K562 (cell line): ENCODE data around the gene SRPK2. TPM values are rescaled to one million over a fixed set of nuclear protein-coding genes. Genes with fewer than 3 reads are reported as not detected.
A peak's percentile ranks its signal among the peaks of the same experiment; 100 is the strongest.

ENCODE experiments used
- MAFF ChIP-seq: IDR thresholded peaks from 2 replicates; pipeline ENCODE4 v1.6.1; 2012; ENCODE audit warnings: low read length, improper control_type of control experiment
- NR2C2 ChIP-seq, 2 experiments: fragments of 200-800 bp in 1 of 2; sonication (Bioruptor generic) in 1 of 2; sonication (generic) in 1 of 2; formaldehyde crosslinking in 1 of 2; IDR thresholded peaks; 2 replicates each; pipeline versions ENCODE4 v1.6.1 to v1.8.0; 2016 to 2022; ENCODE audit warnings: mild to moderate bottlenecking in 1 of 2, missing compliant biosample characterization in 1 of 2, missing genetic modification characterization in 1 of 2, missing genetic modification reagents in 1 of 2
- SRSF9 ChIP-seq: fragments of 200-400 bp; formaldehyde crosslinking; IDR thresholded peaks from 2 replicates; pipeline ENCODE4 v1.6.1; 2017; ENCODE audit warnings: low read depth, low read length, borderline replicate concordance
- ZFX ChIP-seq: sonication (generic); formaldehyde crosslinking; IDR thresholded peaks from 2 replicates; pipeline ENCODE4 v1.8.0; 2022; ENCODE audit warnings: mild to moderate bottlenecking, missing genetic modification reagents, moderate library complexity
- ZNF140 ChIP-seq: fragments of 250-450 bp; sonication (Bioruptor Pico); IDR thresholded peaks from 2 replicates; pipeline ENCODE4 v1.8.0; 2021; ENCODE audit warnings: moderate library complexity, mild to moderate bottlenecking, inconsistent platforms
- ZNF263 ChIP-seq: sonication (generic); formaldehyde crosslinking; IDR thresholded peaks from 2 replicates; pipeline ENCODE4 v1.8.0; 2022; ENCODE audit warnings: mild to moderate bottlenecking, missing genetic modification reagents, borderline replicate concordance
- polyA plus RNA-seq, 8 experiments: library from polyadenylated mRNA; depleted of rRNA in 4 of 8; stranded (reverse) in 5 of 8; unstranded in 3 of 8; fragments of >200 nt; fragmentation: Nextera tagmentation in 2 of 8; fragmentation: Illumina TruSeq in 1 of 8; extraction: Ambion mirVana in 2 of 8; extraction: Trizol in 1 of 8; gene quantifications; 2 replicates each; pipeline versions ENCODE4 v1.2.1 to v1.2.3, GENCODE V29; 2011 to 2014; ENCODE audit warnings: inconsistent platforms in 1 of 8, missing spikeins in 1 of 8
- total RNA-seq, 7 experiments: library from RNA; depleted of rRNA in 6 of 7; stranded (reverse); fragments of >200 nt in 6 of 7; fragmentation: Illumina TruSeq in 2 of 7; extraction: Trizol in 2 of 7; gene quantifications; 2 replicates each; pipeline versions ENCODE4 v1.2.1 to v1.2.3, GENCODE V29; 2011 to 2021; ENCODE audit warnings: low replicate concordance in 1 of 7
- TF ChIP-seq, protein P1 (sequence below), 2 experiments: fragments of 450-650 bp; conservative IDR thresholded peaks; 2 replicates each; pipeline ENCODE4 v1.6.1; 2017; ENCODE audit warnings: mild to moderate bottlenecking in 2 of 2, moderate library complexity in 2 of 2
- TF ChIP-seq, protein P2 (sequence below): fragments of 450-650 bp; IDR thresholded peaks from 2 replicates; pipeline ENCODE4 v1.7.1; 2018; ENCODE audit warnings: mild to moderate bottlenecking, low read depth; ENCODE audit not compliant: partially characterized antibody

The SRPK2 gene
- total and polyA plus RNA-seq, 9 of the 15 experiments (the other 6 are each of a cell fraction or from before 2014, with no cell fraction given) = 21.5 to 44.7 (median 33.3) TPM

DNA sequence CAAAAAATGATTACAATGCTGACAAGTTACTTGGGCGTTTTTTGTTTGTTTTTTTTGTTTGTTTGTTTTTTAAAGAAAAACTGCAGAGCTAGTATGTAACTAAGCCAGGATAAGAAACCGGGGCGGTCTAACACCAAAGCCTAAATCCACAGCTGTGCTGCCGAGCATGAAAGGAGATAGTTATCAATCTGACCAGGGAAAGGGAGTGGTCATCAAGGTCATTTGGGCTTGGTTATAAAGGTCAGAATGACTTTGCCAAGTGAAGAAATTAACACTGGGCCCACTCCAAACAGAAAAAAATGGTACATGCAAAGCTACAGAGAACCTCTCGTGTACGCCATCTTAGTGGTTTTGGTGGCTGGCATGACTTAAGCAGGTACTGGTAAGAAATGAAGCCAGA, 104.7 kb downstream of the SRPK2 start (continued):
- no peak for TF ChIP-seq NR2C2 (CRISPR knock-in tag; IDR thresholded peaks at IDR 0.05)
- TF ChIP-seq NR2C2 (tag; IDR thresholded peaks at IDR 0.05) = peak; percentile 53; the same call in 1 of the 2 replicates
- no peak for TF ChIP-seq MAFF
- TF ChIP-seq, protein P1, sequence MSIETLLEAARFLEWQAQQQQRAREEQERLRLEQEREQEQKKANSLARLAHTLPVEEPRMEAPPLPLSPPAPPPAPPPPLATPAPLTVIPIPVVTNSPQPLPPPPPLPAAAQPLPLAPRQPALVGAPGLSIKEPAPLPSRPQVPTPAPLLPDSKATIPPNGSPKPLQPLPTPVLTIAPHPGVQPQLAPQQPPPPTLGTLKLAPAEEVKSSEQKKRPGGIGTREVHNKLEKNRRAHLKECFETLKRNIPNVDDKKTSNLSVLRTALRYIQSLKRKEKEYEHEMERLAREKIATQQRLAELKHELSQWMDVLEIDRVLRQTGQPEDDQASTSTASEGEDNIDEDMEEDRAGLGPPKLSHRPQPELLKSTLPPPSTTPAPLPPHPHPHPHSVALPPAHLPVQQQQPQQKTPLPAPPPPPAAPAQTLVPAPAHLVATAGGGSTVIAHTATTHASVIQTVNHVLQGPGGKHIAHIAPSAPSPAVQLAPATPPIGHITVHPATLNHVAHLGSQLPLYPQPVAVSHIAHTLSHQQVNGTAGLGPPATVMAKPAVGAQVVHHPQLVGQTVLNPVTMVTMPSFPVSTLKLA (conservative IDR thresholded peaks at IDR 0.05) = 0 out of 4 replicates have a peak, but pooled peaks of 1 of the 2 experiments have one; percentile 10
- TF ChIP-seq ZFX = no peak
- TF ChIP-seq SRSF9 = no peak
- no peak for TF ChIP-seq ZNF263 (CRISPR knock-in tag)
- TF ChIP-seq, protein P2, sequence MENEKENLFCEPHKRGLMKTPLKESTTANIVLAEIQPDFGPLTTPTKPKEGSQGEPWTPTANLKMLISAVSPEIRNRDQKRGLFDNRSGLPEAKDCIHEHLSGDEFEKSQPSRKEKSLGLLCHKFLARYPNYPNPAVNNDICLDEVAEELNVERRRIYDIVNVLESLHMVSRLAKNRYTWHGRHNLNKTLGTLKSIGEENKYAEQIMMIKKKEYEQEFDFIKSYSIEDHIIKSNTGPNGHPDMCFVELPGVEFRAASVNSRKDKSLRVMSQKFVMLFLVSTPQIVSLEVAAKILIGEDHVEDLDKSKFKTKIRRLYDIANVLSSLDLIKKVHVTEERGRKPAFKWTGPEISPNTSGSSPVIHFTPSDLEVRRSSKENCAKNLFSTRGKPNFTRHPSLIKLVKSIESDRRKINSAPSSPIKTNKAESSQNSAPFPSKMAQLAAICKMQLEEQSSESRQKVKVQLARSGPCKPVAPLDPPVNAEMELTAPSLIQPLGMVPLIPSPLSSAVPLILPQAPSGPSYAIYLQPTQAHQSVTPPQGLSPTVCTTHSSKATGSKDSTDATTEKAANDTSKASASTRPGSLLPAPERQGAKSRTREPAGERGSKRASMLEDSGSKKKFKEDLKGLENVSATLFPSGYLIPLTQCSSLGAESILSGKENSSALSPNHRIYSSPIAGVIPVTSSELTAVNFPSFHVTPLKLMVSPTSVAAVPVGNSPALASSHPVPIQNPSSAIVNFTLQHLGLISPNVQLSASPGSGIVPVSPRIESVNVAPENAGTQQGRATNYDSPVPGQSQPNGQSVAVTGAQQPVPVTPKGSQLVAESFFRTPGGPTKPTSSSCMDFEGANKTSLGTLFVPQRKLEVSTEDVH = no peak
- TF ChIP-seq ZNF140 (CRISPR knock-in tag) = no peak
